NCI-H1417 (cell line): ENCODE data around the gene NTNG1.

Experiments
- DNase-seq, 3 experiments: peaks; one replicate each; lab custom pipeline; 2025; lab: John Stamatoyannopoulos, UW

Gene NTNG1

DNA sequence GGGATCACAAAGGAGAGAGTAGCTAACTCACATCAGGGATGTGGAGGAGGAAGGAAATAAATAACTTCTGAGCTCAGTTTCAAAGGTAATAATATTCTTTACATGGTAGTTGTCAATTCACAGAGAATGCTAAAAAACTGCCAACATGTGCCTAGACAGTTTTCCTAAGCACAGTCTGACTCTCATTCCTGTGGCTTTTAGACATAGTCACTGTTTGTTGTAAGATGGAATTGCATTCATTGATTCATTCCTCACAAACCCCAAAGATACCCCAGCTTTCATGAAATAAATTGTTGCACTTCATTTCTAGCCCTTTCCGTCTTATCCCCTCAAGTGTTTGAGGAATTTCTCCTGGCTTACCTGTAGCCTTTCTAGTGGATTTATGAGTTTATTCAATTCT, 263.9 kb downstream of the NTNG1 start:
- DNase-seq, result no peak

DNA sequence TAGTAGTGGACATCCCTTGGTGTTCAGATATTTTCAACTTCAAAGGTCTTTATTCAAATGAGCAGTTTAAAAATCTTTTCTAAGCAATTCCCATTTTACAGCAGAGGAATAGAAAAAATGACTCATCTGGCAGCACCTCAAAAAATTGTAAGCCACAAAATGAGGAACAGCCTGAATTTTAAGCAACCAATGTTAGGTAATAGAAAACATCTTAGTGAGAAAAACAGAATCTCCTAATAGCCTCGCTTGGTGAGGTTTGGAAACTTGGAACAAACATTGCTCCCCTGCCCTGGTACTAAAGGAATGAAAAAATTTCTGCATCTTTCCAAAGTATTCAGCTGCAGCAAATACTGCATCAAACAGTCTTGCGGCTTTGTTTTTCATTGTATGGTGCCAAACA, 264.4 kb downstream of the NTNG1 start:
- no peak for DNase-seq

DNA sequence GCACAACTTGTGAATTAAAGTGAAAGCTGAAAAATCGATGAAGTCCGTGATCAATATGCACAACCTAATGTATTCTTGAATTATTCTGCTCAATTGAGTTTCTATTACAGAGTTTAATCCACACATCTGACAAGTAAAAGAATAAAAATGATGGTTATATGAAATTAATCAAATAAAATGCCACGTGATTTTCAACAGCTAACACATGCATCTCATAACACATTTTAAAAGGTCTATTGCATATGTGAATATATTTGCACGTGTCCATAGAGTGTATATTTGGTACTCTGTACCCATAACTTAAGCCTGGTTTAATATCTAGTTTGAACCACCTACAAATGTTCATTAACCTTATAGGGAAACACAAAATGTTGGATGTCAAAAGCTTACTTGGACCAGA, 266.2 kb downstream of the NTNG1 start:
- no peak for DNase-seq

DNA sequence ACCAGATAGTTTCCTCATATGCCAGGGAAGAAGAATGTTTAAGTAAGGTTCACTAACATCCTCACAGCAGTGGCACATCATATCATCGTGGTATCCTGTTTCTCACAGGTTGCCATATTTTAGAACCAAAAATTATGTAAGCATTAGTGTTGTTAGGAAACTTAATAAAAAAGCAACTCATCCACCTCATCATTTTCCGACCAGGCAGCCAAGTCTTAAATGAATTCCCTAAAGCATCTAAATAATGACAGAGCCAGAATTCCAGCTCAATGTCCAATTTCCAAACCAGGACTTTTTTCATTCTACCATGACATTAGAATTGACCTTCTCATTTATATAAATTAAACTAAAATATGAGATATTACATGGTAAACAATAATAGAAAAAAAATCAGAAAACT, 272.7 kb downstream of the NTNG1 start:
- no peak for DNase-seq

DNA sequence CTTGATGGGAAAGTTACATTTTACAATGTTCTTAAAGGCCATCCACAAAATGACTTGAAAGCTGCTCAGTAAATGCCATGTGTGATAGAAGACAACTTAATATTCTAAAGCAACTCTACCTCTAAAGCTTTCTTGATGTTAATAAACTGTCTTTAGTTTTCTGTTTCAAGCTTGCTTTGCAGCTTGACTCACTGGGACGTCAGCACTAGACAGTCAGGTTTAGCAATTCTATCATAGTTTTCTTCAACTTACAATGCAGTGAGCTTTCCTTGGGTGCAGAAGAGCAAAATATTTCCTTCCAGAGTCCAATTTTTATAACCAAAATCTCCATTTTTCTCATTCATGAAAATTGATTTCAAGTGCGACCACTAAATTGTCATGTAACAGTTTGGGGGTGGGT, 273.1 kb downstream of the NTNG1 start:
- DNase-seq, result no peak

DNA sequence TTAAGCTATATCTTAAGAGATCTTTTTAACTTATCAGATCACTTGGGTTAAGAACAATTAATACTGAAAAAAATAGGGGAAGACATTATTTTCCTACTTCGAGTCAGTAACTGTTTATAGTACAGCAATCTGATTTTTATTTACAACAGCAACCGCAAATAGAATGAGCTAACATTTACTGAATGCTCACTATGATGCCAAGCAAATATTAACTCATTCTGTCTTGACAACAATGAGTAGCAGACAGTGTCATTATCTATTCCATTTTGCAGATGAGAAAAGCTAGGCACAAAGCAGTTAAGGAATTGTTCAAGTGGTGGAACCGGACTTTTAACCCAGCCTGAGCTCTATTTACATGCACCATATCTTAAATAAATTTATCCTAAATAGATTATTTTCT, 273.7 kb downstream of the NTNG1 start:
- peak in 1 of 3 experiments; percentile 27 for DNase-seq

DNA sequence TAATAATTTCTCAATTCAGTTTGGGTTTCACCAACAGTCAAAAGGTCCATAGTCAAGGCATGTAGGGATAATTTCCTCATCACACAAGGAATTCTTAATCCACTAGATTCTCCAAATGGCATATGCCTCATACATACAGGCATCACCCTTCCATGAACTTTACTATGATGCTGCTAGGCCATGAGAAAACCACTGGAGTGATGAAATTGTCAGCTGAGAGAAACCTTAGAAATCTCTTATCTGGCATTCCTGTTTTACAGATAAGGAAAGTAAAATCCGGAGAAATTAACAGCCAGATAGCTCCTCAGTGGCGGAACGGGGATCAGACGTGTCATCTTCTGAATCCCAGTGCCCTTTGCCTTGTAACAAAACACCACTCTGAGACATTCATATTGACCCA, 274.4 kb downstream of the NTNG1 start:
- no peak for DNase-seq

DNA sequence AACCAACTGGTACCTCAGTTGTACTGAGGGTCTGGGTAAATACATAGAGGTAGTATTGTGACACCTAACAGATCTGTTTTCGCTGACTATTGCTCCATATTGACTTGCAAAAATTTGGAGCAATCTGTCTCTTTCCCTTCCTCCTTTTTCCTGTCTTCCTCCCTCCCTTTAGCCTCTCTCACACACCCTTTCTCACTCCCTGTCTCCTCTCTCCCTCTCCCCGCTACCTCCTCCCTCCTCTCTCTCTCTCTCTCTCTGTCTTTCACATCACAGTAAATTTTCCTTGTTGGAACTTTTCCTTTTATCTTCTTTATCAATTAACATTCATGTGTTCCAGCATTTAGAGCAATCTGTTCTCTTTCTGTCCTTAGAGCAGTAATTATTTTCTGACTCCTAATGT, 278.2 kb downstream of the NTNG1 start:
- no peak for DNase-seq

DNA sequence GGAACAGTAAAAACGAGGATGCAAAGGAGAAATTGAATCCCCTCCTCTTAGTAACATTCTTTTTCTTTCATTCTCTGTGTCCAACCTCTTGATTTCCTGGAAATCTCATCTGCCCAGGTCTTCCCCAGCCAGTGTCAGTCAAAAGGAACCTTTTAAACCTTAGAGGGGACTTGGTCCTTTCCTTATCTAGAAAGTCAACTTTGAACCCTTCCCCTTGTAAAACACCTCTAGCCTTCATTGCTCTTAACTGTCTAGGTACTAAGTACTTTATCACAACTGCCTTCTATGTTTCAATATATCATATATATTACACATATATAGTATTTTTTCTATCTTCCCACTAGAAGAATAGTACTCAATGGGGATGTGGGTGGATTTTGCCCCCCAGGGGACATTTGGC, 282.1 kb downstream of the NTNG1 start:
- no peak for DNase-seq

DNA sequence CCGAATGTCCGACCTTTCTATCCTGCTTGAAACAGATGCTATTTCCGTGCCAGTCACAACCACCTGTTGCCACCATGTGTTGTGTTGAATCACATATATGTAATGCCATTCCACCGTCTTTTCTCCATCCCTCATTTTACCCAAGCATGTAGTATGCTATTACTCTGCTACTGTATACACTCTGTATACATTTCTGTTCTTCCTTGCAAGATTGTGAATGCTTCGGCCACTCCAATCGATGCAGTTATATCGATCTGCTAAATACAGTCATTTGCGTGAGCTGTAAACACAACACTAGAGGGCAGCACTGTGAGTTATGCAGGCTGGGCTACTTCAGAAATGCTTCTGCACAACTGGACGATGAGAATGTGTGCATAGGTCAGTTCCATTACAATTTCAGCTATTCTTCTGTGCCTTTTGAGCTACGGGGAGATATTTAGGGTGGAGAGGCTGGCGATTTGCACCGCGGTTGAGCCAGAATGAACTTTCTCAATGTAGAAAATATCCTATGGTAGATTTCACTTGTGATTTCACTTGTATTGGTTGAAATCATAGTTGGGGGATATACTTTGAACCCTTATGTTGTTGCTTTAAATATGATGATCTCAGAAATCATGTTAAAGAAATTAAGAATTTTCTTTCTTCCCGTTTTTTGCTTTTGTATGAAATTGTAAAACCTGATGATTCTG, 289.8 kb downstream of the NTNG1 start:
- DNase-seq, result peak; percentile 8 to 39 (median 29)

DNA sequence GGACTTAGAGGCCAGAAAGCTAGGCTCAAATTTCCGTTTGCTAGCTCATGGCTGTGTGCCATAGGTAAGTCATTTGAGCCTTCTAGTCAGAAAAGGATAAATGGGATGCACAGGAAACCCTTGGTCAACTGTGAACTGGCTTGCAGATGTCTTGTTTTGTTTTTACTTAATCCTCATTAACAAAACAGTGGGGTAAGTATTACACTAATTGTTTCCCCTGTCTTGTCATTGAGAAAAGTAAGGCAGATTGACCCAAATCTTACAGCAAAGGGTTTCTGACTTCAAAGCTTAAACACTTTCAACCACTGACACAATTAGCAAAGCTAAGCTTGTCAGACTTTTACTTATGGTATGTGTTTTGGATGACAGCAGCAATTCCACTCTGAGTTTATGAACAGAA, 291.3 kb downstream of the NTNG1 start:
- no peak for DNase-seq

DNA sequence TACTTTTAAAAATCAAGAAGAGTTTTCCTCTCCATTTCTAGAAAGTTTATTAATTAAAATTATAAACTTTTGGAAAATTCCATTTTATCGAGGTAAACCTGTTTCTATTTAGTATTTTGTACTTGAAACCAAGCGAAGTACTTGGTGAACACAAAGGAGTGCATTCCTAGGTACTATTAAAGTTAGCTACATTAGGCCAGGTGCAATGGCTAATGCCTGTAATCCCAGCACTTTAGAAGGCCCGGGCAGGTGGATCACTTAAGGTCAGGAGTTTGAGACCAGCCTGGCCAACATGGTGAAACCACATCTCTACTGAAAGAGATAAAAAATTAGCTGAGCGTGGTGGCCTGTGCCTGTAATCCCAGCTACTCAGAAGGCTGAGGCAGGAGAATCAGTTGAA, 292.2 kb downstream of the NTNG1 start:
- DNase-seq, result no peak

DNA sequence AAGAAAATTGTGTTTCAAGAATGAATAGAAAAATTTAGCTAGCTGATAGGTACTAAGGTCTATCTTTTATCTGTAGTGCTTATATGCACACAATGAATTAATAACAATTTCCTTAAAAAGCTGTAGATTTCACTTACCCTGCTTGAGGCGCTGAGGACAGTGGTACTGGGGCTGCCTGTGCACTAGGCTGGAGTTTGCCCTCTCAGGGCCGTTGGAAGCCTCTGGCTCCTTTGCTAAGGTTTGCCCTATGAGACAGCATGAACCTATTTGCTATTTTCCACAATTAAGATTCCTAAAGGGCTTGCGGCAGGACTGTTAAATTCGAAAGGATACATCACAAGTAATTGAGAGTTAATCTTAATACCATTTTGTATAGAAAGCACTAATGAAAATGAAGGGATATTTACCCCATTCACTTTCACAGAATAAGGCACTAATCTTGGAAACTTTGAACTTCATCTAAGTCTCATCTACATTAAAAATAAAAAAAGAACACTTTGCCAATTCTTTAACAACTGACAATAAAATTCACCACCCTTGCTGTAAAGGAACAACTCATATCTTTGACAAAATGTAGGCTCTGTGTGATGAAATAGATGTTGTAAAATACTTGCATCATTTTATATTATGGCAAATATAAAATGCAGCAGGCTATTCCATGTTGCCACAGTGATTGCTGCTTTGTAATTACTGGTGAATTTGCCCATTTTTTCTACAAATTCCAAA, 293.0 kb downstream of the NTNG1 start:
- no peak for DNase-seq

DNA sequence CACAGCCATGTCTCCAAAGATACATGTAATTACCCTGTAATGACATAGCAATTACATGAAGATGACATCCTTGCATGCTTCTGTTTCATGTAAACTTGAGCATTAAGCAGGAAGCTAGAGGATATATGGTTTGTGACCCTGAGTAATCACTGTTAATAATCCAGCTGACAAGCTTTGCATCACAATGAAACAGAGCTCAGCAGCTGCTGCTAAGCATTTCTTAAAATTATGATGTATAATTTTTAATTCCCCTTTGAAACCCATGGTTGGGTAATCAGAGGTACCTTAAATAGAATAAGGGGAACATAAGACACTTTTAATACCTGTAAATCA, 293.5 kb downstream of the NTNG1 start:
- peak in 2 of 3 experiments; percentile 22 to 73 for DNase-seq

DNA sequence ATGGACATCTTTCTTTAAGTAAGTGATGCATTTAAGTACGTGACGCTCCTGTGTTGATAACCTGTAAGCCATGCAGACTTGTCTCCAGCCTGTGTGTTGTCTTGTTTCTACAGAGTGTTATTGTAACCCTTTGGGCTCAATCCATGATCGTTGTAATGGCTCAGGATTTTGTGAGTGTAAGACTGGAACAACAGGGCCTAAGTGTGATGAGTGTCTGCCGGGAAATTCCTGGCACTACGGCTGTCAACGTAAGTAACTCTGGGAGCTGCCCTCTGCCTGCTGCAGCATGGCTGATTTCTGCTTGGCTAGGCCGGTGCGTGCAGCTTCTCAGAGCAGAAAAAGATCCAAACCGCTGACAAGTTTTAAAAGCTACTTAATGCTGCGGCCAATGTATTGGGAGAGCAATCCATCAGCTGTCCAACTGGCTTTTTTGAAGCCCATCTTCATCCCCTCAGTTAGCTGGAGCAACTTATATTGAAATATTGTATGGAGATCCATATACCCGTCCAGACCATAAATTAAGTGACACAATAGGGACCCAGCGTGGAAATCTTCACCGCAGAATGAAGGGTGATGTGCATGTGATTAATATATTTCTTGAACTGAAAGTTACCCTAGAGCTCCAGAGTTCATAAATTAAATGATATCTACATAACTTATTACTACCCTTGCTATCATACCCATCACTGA, 295.9 kb downstream of the NTNG1 start:
- peak in 1 of 3 experiments; percentile 12 for DNase-seq

DNA sequence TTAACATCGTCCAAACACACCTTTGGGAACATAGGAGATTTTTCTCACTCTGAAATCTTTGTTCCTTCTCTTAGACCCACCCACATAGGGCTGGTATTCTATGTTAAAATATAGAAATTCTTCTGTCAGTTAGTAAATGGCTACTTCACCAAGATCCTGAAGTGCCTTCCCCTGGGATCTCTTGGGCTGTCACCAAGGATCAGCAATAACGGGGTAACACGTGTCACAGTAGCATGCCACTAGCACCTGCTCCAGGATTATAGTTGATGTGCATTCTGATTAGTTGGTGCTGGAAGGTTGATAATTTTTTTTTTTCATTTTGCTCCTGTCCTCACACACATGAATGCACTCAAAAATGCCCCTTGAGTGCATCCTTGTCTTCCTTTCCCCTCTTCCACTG, 298.7 kb downstream of the NTNG1 start:
- DNase-seq, result peak in 2 of 3 experiments; percentile 30 to 65

DNA sequence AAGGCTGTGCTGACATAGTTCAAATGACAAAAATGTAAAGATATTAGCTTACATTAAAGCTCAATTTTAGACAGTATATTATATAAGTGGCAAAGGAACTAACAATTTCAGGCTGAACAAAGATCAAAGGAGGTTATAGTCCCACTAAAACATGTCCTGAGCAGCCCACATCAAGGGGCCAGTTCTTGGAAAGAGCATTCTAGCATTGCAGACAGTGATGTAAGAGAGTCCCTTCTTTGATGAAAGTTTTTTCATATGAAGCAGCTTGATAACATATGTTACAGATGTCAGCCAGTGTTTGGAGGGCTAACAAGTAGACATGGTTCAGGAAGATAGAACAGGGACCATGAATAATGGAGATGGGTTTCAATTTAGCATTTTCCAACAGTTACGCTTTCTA, 301.7 kb downstream of the NTNG1 start:
- DNase-seq, result no peak

DNA sequence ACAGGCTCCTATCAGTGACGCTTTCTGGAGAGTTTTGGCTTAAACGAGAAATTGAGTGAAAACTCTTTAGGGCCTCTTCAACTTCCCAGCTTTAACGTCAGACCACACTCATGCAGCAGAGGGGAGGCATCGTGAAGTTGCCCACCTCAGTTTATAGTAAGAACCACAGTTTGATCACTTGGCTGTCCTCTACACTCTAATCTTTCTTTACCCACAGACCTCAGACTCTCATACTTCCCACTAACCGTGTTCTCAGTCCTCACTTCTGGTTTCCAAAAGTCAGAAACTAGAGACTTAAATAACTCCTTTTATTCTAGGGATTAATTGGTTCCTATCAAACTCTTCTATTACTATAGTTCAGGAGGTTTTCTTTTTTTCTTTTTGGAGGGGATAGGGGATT, 302.2 kb downstream of the NTNG1 start:
- DNase-seq, result no peak

DNA sequence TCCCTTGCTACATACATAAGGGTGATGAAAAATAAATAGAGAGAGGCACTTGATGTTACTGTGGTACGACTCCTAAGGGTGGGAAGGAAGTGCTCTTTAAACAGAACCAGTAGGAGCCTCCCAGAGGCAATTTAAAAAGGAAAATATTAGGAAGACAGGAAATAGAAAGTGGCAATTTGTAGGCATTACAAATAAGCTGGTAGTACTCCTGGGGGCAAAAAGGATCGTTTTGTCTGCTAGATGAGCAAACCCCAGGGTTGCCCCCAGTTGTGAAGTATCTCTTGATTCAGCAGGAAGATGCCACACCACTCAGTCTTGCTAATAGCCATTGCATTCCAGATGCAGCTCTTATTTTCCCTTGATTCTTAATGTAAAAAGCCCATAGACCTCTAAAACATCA, 303.0 kb downstream of the NTNG1 start:
- peak in 1 of 3 experiments; percentile 54 for DNase-seq

DNA sequence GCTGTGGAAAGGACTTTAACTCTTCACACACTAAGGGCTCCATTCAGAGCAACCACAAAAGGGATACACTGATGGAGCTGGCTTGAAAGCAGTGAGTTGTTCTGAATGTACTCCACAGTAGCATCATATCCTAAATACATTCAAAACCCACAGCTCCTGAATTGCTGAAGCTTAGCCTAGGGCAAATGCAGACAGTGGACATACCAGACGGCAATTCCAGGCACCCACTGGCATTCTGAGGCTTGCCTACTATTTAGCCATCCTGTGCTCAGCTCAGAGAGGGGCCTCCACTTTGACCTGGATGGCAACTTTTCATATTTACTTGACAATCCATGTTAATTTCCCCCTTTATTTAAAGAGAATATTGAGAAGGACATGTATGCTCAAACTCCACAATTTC, 303.5 kb downstream of the NTNG1 start:
- DNase-seq, result peak in 1 of 3 experiments; percentile 38

DNA sequence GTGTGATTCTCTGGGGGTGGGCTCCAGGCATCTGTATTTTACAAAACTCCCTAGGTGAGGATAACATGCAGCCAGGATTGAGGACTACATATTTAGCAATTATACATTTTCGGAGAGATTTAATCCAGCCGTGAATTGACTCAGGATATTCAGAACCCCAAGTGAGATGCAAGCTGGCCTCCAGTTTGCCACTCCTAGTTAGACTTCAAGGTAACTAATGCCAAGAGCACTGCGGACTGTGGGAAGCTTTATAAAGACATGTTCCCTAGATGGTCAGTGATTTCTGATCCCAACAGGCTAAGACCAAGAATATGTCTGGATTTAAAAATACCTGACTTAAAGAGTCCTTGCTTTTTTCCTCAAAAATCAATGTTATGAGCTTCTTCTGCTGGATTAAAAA, 308.5 kb downstream of the NTNG1 start:
- DNase-seq, result no peak

DNA sequence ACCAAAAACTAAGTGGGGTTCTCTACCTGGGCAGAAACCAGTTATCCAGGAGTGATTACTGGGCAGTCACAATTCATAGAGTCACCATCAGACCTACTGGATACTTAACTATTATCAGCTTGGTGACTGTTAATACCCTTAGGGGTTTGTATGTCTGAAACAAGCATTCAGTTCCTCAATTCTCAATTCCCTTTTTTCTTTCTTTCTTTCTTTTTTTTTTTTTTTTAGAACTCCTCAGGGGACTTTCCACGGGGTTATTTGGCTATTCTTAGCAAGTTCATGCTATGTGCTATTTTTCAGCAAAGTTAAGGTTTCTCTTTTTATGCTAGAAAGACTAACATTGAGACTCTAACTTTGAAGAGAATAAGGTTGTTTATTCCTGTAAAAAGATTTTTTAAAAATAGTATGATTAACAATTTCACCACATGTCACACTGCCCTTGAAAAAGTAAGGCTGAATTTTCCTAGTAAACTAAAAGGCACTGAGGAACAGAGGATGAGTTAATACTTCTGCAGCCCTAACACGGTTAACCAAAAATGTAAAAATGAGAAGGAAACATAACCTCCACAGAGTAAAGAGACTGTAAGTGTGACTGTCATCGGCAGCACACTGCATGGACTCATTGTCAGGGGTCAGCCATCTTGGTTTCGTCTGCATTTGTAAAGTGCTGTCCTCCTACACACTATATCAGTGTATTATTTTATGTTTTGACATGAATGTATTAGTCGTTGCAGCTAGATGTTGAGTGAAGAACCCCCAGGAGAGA, 310.2 kb downstream of the NTNG1 start:
- DNase-seq, result no peak

DNA sequence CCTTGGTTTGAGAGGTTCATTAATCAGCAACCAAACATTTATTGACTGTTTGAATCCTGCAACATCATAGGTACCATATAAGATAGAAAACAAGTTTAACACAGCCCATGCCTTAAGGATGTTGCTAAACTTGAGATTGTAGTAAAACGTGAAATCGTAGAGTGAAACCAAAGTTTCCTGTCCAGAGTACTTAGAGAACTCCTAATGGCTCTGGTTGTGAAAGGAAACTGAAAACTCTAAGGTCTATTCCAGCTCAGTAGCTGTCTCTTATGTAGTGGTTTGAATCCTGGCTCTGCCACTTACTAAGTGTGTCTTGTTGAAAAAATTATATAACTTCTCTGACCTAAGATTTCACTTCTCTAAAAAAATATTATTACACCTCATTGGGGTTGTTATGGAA, 310.9 kb downstream of the NTNG1 start:
- DNase-seq, result no peak
